Transverse colon (tissue), 4 donors: Measurements from ENCODE around the gene PPP1R12B. TPM values are rescaled to one million over a fixed set of nuclear protein-coding genes. Genes with fewer than 3 reads are reported as not detected.

Experiments used
- DNase-seq: peaks from one replicate; pipeline ENCODE4 v3.0.0-alpha.2; 2019
- H3K27ac ChIP-seq, 4 donors: fragments of 200-600 bp; sonication (generic); 2 replicates each; pipeline ENCODE4 v1.5.1; 2016 to 2018; ENCODE audit warnings: inconsistent platforms in 4 of 4
- H3K27me3 ChIP-seq: fragments of 200-600 bp; sonication (generic); 2 replicates; pipeline ENCODE4 v1.5.1; 2017; ENCODE audit warnings: inconsistent platforms
- H3K36me3 ChIP-seq, 4 donors: fragments of 200-600 bp; sonication (generic); 2 replicates each; pipeline ENCODE4 v1.5.1; 2017 to 2019; ENCODE audit warnings: inconsistent platforms in 4 of 4
- H3K4me1 ChIP-seq, 4 donors: fragments of 200-600 bp; sonication (generic); 2 replicates each; pipeline ENCODE4 v1.5.1; 2017 to 2020; ENCODE audit warnings: inconsistent platforms in 4 of 4
- H3K4me3 ChIP-seq, 4 donors: fragments of 200-600 bp; sonication (generic); 1 replicate in 1 of 4; 2 replicates in 3 of 4; pipeline versions ENCODE4 v1.5.1 to v1.6.1; 2017 to 2019; ENCODE audit warnings: inconsistent platforms in 4 of 4
- H3K9me3 ChIP-seq, 2 donors: fragments of 200-600 bp; sonication (generic); 2 replicates each; pipeline ENCODE4 v1.5.1; 2017 to 2019; ENCODE audit warnings: inconsistent platforms in 2 of 2
- EP300 ChIP-seq: sonication (generic); formaldehyde crosslinking; IDR thresholded peaks from one replicate; pipeline ENCODE4 v1.6.1; 2017; ENCODE audit warnings: antibody characterized with exemption, low read depth
- POLR2A ChIP-seq: fragments of 450-650 bp; IDR thresholded peaks from one replicate; pipeline ENCODE4 v1.6.1; 2016; ENCODE audit warnings: antibody characterized with exemption, mild to moderate bottlenecking, moderate library complexity
- POLR2AphosphoS5 ChIP-seq, 3 donors: sonication (generic); formaldehyde crosslinking; IDR thresholded peaks; one replicate each; pipeline ENCODE4 v1.6.1; 2016; ENCODE audit warnings: antibody characterized with exemption in 3 of 3
- WGBS, 2 donors: methylation state at CpG; one replicate each; pipeline ENCODE4 v1.1.5; 2018; ENCODE audit warnings: low coverage in 1 of 2; 5-methylcytosine and 5-hydroxymethylcytosine counted together
- in situ Hi-C, 4 donors: fragments of 200-750 bp; cut with MboI; loops; one replicate each; pipeline versions ENCODE4 v1.15.0 to v1.15.1; 2017; ENCODE audit warnings: low sequenced_read_pairs in 3 of 4, low pct_ligation_motif_present in 1 of 4, low pct_unique_long_range_greater_than_20kb in 1 of 4
- intact Hi-C: fragments of 100-400 bp; cut with DNase I; formaldehyde crosslinking; loops from one replicate; pipeline ENCODE4 v1.15.1; 2023; ENCODE audit warnings: low total_unique reads
- total RNA-seq, 4 donors: library from RNA; depleted of rRNA; stranded (reverse); fragments of >200 nt; gene quantifications; one replicate each; pipeline ENCODE4 v1.1.0, GENCODE V29; 2016
- TF ChIP-seq, protein P1 (sequence below), 5 experiments: fragments of 200-600 bp in 3 of 5; fragments of 450-650 bp in 2 of 5; sonication (generic) in 3 of 5; IDR thresholded peaks; 1 replicate in 2 of 5; 2 replicates in 3 of 5; pipeline ENCODE4 v1.5.1; 2016 to 2017; ENCODE audit warnings: antibody characterized with exemption in 5 of 5, inconsistent platforms in 3 of 5, mild to moderate bottlenecking in 2 of 5, moderate library complexity in 1 of 5

Gene PPP1R12B, protein sequence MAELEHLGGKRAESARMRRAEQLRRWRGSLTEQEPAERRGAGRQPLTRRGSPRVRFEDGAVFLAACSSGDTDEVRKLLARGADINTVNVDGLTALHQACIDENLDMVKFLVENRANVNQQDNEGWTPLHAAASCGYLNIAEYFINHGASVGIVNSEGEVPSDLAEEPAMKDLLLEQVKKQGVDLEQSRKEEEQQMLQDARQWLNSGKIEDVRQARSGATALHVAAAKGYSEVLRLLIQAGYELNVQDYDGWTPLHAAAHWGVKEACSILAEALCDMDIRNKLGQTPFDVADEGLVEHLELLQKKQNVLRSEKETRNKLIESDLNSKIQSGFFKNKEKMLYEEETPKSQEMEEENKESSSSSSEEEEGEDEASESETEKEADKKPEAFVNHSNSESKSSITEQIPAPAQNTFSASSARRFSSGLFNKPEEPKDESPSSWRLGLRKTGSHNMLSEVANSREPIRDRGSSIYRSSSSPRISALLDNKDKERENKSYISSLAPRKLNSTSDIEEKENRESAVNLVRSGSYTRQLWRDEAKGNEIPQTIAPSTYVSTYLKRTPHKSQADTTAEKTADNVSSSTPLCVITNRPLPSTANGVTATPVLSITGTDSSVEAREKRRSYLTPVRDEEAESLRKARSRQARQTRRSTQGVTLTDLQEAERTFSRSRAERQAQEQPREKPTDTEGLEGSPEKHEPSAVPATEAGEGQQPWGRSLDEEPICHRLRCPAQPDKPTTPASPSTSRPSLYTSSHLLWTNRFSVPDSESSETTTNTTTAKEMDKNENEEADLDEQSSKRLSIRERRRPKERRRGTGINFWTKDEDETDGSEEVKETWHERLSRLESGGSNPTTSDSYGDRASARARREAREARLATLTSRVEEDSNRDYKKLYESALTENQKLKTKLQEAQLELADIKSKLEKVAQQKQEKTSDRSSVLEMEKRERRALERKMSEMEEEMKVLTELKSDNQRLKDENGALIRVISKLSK
- total RNA-seq: 100 to 1,000 TPM in 3 of 4 donors, 10 to 100 TPM in 1; 92.7 to 254 (median 137) TPM

DNA sequence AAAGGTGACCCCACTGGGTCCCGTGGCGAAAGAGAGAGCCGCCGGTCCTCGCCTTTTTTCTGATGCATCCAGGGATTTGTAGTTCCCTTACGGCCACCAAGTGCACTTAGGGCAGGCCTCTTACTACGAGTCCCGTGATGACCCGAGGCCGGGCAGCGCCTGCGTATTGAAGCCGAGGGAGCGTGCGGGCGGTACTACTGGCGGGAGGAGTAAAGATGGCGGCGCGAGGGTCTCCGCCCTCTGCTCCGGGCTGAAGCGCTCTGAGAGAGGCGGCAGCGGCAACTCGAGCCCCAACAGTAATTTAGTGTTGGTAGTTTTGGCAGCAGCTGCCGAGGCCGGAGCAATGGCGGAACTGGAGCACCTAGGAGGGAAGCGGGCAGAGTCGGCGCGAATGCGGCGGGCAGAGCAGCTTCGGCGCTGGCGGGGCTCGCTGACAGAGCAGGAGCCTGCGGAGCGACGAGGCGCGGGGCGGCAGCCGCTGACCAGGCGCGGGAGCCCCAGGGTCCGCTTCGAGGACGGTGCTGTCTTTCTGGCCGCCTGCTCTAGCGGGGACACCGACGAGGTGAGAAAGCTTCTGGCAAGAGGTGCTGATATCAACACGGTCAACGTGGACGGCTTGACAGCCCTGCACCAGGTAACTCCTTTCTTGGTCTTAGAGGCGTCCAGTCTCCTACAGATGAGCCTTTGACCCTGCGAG, at the start of gene PPP1R12B:
TSS of gene PPP1R12B (plus strand) at position 191 of the 697 bp plus-strand sequence. CDS start at position 344, 153 bp downstream.
- WGBS, 2 donors: 0% methylated on average over 46 of the region's 60 CpGs; no CpG with 5 or more reads in 1 of the 2 donors
- intact Hi-C loops: no loop called here

DNA sequence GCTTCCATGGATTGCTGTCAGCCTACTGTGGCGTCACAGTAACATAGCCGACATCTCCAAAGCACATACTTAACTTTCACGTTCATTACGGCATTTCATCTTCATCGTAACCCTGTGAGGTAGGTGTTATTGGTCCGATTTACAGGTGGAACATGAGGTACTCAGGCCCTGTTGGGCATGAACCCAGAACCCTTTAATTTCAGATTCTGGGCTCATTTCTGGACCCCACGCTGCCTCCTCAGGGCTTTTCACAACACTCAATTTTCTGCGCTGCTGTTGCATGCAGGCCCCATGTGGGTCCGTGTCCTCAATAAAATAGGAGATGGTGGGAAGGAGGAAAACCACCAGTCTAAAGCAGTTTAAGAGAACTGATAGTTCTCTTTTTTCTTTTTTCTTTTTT, 46.3 kb upstream of the PPP1R12B start:
- no peak for TF ChIP-seq POLR2AphosphoS5 (IDR thresholded peaks at IDR 0.05)
- no peak for TF ChIP-seq EP300
- TF ChIP-seq POLR2A: no peak
- TF ChIP-seq, protein P1, sequence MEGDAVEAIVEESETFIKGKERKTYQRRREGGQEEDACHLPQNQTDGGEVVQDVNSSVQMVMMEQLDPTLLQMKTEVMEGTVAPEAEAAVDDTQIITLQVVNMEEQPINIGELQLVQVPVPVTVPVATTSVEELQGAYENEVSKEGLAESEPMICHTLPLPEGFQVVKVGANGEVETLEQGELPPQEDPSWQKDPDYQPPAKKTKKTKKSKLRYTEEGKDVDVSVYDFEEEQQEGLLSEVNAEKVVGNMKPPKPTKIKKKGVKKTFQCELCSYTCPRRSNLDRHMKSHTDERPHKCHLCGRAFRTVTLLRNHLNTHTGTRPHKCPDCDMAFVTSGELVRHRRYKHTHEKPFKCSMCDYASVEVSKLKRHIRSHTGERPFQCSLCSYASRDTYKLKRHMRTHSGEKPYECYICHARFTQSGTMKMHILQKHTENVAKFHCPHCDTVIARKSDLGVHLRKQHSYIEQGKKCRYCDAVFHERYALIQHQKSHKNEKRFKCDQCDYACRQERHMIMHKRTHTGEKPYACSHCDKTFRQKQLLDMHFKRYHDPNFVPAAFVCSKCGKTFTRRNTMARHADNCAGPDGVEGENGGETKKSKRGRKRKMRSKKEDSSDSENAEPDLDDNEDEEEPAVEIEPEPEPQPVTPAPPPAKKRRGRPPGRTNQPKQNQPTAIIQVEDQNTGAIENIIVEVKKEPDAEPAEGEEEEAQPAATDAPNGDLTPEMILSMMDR (IDR thresholded peaks at IDR 0.05): no peak
- DNase-seq: no peak
- 91 to 94% methylated on average over 5 to 9 of the region's 9 CpGs for WGBS, 2 donors
- Histone ChIP-seq H3K27me3 (no peaks in the 10 kb centered on the region), H3K9me3 (no peaks in the 10 kb centered on the region), H3K4me1 (no peaks in the 10 kb centered on the region), H3K4me3 (no peak overlapping the region), H3K36me3 (no peaks in the 10 kb centered on the region), H3K27ac (no peak overlapping the region)
- in situ Hi-C loops (loop anchor here in 1 of 4 donors (25.0 kb wide), 1 partner anchor 115 kb away; the partner anchor contains the start of gene LGR6), intact Hi-C loops (no loop called here)

More for the DNA sequence above, at the start of gene PPP1R12B:
- Histone ChIP-seq H3K9me3 (no peaks in the 10 kb centered on the region), H3K4me3 (peak within 1 kb of the TSS; percentile 74 to 100 (median 90)), H3K27ac (peak within 1 kb of the TSS; percentile 90 to 95 (median 92)), H3K36me3 (no peaks in the 10 kb centered on the region), H3K4me1 (peaks cover 9 to 17% (median 10%) of the 10 kb centered on the region in 4 donors), H3K27me3 (no peaks in the 10 kb centered on the region)
- TF ChIP-seq, protein P1 (IDR thresholded peaks at IDR 0.05): no peak
- TF ChIP-seq POLR2AphosphoS5 (IDR thresholded peaks at IDR 0.05): peak; percentile 68 to 78 (median 72)
- TF ChIP-seq POLR2A: peak; percentile 76
- no peak for TF ChIP-seq EP300
- DNase-seq: peak; percentile 97
- in situ Hi-C loops: no loop called here

DNA sequence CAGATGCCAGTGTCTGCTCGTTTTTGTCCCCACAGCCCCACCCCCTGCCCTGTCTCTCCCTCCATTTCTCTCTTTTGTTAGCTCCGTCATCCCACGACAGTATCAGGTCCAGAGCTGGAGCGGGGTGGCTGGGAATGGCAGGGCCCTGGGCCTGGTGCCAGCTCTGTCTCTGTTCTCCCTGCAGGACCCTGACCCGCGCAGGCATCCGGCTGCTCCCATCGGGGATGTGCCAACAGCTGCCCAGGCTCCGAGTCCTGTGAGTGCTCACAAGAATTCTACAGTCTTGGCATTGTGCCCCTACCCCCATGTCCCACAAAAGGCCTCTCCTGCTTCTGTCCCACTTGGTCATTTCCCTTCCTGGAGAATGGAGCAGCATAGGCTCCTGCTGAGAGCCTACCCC, 44.1 kb upstream of the PPP1R12B start:
- H3K27ac ChIP-seq: no peak overlapping the region
- in situ Hi-C loops: loop anchor here in 1 of 4 donors (25.0 kb wide), 1 partner anchor 117 kb away; the partner anchor contains the start of gene LGR6

More for the DNA sequence above, 44.1 kb upstream of the PPP1R12B start:
- intact Hi-C loops: no loop called here
- DNase-seq: no peak
- Histone ChIP-seq H3K9me3 (no peaks in the 10 kb centered on the region), H3K27me3 (no peaks in the 10 kb centered on the region), H3K4me3 (no peak overlapping the region), H3K4me1 (no peaks in the 10 kb centered on the region), H3K36me3 (no peaks in the 10 kb centered on the region)
- 88% methylated on average over 9 of the region's 9 CpGs; no CpG with 5 or more reads in 1 of the 2 donors for WGBS, 2 donors
- TF ChIP-seq, protein P1 (IDR thresholded peaks at IDR 0.05): no peak
- TF ChIP-seq POLR2AphosphoS5 (IDR thresholded peaks at IDR 0.05) (no peak), EP300 (no peak), POLR2A (no peak)
